Activated CD8-positive, alpha-beta memory T cell treated with anti-CD3 and anti-CD28 coated beads for 48 hours (primary cell): ENCODE data around the gene ADRB2.
"Not testable (repeated sequence)": the region's sequence is repeated elsewhere in the genome, so short reads cannot be mapped to it uniquely, and the experiment has no call there.

Experiments
- DNase-seq, 3 experiments: peaks; one replicate each; pipeline ENCODE4 v3.0.0-alpha.2; 2020; ENCODE audit warnings: low read depth in 2 of 3, low spot score in 2 of 3

The ADRB2 gene

GRCh38 chr5:148826053-148826738 is at the start of gene ADRB2:
Gene ADRB2, plus strand, starts transcription at chr5:148826611. Its CDS starts 221 bp downstream, at chr5:148826832.
- DNase-seq: peak; percentile 61 to 75 (median 69)

- no peak for DNase-seq
These were observed 49.6 kb upstream of the ADRB2 start for GRCh38 chr5:148776780-148777179.

DNA sequence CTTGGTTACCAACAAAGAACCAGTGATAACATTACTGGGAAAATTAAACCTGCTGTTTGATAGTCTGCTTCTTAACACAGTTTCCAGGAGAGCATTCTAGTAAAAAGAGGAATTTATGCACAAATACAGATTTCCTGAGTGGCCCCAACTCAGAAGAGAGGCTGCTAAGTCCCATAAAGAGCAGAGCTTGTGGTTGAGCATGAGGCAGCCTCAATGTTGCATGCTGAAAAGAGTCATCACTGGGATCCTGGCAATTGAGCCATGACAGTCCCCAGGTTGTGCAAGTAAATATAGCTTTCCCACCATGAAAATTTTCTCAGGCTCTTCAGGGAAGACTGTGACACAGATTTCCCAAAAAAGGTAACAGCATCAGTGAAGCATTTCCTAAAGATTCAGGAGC is 47.5 kb upstream of the ADRB2 start:
- no peak for DNase-seq

- no peak for DNase-seq
These were observed 45.7 kb upstream of the ADRB2 start for GRCh38 chr5:148780711-148781110.

- no peak for DNase-seq
These were observed 44.6 kb upstream of the ADRB2 start for GRCh38 chr5:148781766-148782165.

DNA sequence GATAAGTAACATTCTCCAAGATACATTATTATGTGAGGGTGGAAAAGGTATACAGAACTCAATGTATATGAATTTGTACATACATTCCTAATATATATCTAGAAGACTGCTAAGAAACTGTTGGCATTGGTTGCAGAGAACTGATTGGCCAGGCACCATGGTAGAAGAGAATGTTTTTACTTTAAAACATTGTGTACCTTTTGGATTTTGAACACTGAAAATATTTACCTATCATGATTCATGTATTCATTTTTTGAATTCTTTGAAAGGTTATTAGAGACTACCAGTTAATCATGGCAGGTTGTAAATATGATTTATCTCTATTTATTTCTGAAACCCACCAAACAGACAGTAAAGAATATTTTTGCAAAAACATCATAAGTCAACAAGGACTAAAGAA is 41.2 kb upstream of the ADRB2 start:
- DNase-seq: no peak

- DNase-seq: no peak
These were observed 40.0 kb upstream of the ADRB2 start for GRCh38 chr5:148786456-148786855.

DNA sequence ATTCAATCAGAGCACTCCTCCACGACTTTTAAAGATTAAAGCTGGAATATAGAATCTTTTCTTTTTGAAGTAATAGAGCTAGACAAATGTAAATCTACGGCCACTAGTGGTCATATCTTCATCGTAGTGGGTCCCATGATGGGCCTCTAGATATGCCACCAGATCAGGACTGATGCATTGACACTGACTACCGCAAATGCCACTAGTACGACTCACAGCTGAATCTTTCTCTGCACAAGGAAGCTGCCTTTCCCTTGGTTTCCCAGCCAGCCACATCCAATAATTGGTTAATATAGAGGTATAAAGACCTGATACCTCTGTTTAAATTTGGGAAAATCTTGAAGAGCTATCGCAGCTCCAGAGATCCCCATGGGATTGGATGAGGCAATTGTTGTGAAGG is 37.8 kb upstream of the ADRB2 start:
- no peak for DNase-seq

DNA sequence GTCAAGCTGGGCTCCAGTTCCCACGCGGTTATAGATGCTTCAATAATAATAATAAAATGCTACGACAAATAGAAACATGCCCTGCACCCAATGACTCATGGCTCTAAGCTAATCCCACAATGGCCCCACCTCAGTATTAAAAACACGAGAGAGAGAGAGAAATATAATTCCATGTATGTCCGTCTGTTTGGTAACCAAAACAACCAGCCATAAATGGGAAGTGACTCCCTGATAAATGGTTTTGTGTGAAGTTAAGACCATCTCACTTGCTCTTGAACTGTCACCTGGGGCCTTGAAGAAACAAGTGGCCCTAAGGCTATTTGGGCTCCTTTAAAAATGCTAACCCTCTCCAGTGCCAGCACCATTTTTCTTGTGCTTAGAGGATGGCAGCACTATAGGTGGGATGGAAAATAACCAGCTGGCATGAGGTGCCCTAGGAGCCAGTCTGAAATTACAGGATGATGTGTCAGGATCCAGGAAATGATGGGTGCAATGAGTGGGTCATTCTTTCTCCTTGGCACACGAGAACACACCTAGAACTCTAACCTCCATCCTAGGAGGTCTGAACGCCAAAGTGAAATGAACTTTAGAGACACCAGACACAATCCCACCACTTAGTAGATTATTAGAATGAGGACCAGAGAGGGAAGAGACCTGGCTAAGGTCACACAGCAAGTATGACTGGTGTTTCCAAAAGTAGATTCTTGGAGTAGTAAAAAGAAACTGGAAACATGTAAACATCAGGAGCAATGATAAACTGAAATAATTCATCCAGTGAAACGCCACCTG is 35.7 kb upstream of the ADRB2 start:
- no peak for DNase-seq

DNA sequence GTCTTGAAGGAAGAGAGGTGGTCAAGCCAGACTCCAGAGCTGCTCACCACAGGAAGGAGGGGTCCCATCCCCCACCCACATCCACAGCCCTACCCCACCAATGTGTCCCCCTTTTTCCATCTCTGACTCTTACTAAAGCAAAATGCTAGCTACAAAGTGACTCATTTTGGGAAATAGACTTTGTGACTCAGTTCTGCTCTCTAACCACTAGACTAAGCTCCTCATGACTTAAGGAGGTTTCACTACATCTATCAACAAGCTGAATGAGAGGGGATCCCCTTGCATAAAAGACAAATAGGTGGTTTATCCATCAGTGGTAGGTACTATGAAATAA is 35.1 kb upstream of the ADRB2 start:
- DNase-seq: peak in 1 of 3 experiments; percentile 37

- no peak for DNase-seq
These were observed 34.7 kb upstream of the ADRB2 start for GRCh38 chr5:148791696-148792095.

- DNase-seq: no peak
These were observed 33.7 kb upstream of the ADRB2 start for GRCh38 chr5:148792744-148793143.

- DNase-seq: no peak
These were observed 33.1 kb upstream of the ADRB2 start for GRCh38 chr5:148793261-148793660.

DNA sequence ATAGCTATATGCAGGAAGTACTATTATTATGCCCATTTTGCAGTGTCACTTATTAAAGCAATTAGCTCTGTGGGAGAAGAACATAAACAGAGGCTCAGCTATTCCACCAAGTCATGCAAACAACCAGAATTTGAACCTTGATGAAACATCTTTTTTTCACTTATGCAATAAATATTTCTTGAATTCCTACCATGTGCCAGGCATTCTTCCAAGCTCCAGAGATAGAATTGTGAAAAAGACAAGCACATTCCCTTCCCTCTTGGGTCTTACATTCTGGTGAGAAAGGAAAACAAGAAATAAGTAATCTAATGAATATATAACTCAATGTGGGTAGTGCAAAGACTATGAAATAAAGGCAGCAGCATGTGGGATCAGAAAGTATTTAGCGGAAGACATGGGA is 32.1 kb upstream of the ADRB2 start:
- no peak for DNase-seq

DNA sequence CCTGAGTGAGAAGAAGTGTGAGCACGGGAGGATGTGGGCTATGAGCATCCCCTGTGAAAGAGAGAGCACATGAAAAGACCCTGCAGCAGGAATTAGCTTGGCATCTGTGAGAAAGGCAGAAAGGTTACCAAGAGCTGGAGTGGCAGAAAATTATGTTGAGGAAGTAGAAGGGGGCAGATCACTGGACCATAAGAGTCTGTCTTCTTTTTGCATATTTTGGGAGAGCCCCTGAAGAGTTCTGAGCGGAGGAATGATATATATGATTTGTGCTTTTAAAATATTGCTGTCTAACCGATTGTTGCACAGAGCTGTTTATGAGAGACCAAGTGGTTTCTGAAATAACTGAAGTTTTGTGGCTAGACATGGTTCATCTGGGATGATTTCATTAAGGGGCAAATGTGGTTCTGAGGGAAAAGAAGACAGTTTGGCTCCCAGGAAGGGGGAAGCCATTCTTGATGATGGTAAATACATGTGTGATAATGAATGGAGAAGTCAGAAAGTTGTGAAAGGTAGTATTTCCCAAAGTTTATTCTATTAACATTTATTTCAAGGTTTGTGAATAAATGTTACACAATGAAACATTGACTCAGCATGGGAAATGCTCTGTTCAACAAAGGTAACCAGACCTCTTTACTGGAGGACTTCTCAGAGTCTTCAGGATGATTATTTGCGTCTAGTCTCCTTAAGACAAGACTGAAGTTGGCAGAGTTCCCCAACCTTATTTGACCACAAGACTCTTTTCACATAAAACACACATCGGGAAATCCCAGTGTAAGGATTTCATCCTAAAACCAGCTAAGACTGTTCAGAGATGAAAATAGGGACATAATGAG is 31.5 kb upstream of the ADRB2 start:
- DNase-seq: no peak

DNA sequence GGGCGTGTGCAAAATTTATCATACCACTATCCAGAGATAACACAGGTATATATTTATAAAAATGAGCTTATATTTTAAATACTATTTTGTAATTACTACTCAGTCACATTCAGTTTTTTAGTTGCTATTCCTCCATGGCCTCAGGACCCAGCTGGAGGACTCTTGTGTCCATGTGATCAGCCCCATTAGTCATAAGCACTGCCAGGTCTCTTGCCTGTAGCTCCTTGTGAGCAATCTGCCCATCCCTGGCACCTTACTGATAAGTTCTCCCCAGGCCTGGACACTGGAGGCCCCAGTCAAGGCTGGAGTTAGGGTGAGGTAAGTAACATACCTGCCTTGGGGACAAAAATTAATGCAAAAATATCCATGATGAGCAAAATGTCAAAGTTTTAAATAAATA is 29.5 kb upstream of the ADRB2 start:
- DNase-seq: no peak

- DNase-seq: no peak
These were observed 27.6 kb upstream of the ADRB2 start for GRCh38 chr5:148798786-148799185.

GRCh38 chr5:148799737-148800527 is 26.5 kb upstream of the ADRB2 start:
- DNase-seq: no peak

GRCh38 chr5:148801682-148802276 is 24.6 kb upstream of the ADRB2 start:
- DNase-seq: no peak

GRCh38 chr5:148803451-148803850 is 23.0 kb upstream of the ADRB2 start:
- not testable (repeated sequence) for DNase-seq

DNA sequence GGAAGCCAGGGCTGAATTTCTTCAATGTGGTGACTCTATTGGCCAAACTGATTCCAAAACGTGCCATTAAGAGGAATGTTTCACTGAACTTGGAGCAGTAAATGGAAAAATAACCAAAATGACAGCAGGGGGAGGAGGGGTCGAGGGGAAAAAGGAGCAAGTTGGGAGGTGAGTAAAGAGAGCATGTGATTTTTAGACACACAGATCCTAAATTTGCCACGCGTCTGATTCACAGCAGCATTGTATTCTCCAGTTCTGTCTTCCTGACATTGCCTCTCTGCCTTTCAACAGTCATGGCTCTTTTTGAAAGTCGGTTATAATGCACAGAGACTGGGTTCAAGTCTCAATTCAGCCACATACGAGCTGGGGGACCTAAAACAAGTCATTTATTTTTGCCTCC is 22.0 kb upstream of the ADRB2 start:
- DNase-seq: no peak
